ELF-1 (cell line): Measurements from ENCODE around the gene SCYGR4.
"Not testable (repeated sequence)": the region's sequence is repeated elsewhere in the genome, so short reads cannot be mapped to it uniquely, and the experiment has no call there.

Source experiments
- DNase-seq: peaks from one replicate; pipeline ENCODE4 v3.0.0-alpha.2; 2016; ENCODE audit warnings: low read depth, low spot score

The SCYGR4 gene

GRCh38 chr2:227666631-227667170 is 49.4 kb downstream of the SCYGR4 start, which contains the start of gene SCYGR5:
SCYGR5 (plus strand) TSS chr2:227666804; CDS start chr2:227666804, 0 bp downstream.
- not testable (repeated sequence) for DNase-seq
